NCI-H1092 (cell line): ENCODE results near the gene TTC21A.

Source experiments
- DNase-seq: peaks from one replicate; lab custom pipeline; 2025; lab: John Stamatoyannopoulos, UW

The TTC21A gene

DNA sequence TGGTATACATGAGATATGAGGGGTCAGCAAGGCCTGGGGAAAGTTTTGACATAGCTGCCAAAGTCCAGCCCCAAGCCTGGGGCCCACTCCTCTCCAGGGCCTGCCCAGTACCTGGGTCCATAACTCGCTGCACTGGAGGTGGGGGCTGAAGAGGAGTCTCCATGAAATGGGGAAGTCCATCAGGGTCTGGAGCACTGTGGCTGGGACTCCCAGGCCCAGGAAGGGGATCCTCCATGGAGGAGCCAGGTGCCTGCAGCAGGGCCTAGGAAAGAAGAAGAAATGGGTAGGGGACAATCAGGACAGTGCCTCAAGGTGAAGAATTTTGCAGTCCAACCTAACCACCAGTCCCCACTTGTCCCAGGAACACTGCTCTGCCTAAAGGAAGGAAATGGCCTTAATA is 8.2 kb upstream of the TTC21A start:
- DNase-seq: no peak

DNA sequence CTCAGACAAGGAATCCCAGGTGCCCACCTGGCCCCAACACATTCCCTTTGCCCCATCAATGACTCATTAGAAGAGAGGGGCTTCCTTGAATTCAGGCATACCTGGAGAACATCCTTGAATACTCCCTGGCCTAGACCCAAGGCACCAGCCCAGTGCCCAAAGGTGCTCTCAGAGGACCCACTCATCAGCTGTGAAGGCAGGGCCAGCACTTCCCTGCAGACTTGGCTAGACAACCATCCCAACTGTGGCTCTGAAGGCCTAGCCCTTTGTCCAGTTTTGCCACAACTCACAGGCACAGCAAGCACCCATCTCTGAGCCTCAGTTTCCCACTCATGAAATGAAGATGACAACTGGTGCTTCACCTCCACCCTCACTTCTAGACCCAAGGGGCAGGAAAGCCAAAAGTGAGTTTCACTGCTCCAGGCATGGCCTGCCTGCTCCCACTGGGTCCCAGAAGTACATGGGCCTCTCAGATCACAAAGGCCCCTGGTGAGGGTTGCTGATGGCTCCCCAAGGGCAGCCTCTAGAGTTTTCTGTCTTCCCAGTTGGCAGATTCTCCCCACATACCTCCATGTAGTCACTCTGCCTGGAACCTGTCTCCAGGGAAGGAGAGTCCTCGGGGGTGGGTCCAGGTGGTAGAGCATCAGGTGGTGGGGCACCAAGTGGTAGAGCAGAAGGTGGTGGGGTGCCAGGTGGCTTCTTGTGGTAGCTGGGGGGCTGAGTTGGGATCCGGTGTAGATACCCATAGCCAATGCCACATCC is 7.6 kb upstream of the TTC21A start:
- no peak for DNase-seq

GRCh38 chr3:39100500-39100886 is 7.0 kb upstream of the TTC21A start:
- no peak for DNase-seq

DNA sequence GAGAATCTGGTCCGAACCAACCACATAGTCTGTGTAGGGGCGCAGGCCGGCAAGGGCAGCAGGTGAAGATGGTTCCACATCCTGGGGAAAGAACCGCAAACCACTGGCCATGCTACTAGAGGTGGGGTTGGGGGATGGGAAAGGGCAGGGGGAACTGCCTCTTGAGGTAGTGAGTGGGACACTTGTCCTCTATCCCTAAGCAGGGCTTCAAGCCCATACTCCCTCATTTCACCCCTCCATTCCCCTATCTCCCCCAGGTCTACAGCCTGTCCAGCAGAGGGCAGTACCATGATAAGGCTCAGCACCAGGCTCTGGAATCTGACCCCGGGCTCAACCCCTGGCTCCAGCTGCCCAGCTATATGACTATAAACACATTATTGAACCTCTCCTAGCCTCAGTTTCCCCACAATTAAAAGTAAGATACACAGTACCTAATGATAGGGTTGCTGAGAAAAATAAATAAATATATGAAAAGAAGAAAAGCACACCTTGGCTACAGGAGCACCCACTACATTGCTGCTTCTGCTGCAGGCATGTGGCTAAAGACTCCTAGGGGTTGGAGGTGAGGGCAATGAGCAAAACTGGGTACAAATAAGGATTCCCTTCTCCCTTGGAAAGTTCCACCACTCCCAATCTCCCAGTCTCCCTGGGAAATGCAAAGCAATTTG is 6.3 kb upstream of the TTC21A start:
- DNase-seq: no peak

DNA sequence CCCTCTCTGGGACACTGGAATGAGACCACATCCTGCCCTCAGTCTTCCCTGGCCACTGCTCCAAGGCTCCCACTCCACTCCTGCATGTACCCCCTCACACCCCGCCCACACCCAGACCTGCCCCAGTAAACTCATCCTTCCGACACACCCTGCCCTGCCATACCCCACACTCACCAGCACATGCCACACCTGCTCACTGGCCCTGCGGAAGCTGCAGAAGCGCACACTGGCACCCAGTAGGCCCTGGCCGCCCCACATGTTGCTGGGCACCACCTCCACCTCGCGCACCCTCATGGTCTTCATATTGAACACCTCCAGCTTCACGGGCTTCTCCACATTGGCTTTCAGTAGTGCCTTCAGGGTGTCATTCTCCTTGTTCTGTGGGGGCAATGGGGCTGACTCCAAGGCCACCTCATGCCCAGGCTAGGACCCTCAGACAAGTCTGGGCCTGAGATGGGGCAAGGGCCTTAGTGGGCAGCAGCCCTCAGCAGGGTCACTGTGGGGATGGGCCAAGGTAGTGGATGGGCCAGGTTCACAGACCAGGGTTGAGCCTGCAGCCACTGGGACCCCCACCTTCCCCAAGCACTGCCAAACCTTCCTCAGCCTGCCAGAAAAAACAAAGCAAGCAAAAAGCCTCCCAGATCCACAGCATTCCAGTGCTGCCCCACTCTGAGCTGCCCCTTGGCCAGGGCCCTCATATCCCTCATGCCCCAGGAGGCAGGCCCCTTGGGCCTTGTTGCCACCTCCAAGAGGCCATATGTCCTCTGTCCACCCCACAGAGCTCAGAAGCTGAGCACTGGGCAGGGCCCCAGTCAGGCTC is 4.8 kb upstream of the TTC21A start:
- DNase-seq: no peak

DNA sequence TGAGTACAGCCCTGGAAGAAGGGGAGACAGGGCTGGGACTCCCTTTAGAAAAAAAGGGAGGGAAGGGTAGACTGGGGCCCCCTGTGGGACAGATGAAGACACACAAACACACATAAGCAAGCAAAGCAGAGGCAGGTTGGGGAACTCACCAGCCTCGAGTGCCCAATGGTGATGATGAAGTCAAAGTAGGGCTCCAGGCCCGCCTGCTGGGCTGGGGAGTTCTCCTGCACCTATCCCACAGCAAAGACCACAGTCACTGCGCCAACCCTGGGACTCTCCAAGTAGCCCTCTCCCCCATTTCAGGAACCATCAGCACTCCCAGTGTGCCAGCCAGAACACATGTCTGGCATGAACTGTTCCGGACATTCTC is 4.2 kb upstream of the TTC21A start:
- DNase-seq: no peak

GRCh38 chr3:39103791-39104552 is 3.5 kb upstream of the TTC21A start:
- DNase-seq: no peak

GRCh38 chr3:39104961-39105686 is 2.4 kb upstream of the TTC21A start:
- no peak for DNase-seq

DNA sequence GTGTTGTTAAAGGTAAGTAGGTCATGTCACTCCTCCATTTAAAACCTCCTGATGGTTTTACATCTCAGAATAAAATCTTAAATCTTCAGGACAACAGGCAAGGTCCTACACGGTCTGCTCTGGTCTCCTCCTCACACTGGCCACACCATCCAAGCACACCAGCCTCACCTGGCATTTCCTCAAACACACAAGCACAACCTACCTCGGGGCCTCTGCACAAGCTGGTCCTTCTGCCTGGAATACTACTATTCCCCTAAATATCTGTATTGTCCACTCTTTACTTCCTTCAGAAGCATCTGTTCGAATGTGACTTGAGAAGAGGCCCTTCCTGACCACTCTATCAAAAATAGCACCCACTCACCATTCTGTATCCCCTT is 1.8 kb upstream of the TTC21A start:
- DNase-seq: no peak

DNA sequence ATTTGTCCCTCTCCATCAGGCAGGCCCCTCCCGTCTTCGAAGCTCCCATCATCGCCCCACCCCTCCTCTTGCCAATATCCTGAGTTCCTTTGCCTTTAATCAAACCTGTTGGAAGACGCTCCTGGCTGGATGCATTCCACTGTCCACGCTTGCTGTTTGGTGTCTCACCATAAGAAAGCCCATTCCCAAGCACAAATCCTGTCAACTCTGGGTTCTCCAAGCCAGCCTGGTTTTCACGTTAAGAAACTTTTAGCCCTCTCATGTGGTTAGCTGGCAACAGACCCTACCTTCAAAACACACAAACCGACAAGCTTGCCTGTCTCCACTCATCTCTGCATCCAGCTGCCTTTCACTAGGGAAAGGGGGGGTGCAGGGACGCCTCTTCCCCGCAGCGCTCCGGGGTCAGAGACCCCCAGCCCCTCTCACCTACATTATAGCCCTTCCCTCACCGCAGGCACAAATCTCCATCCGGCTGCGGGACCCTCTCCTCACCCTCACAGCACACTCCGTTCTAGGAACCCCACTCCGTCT is 1.1 kb upstream of the TTC21A start:
- DNase-seq: no peak

GRCh38 chr3:39106851-39107387 is 561 bp upstream of the TTC21A start:
- no peak for DNase-seq

DNA sequence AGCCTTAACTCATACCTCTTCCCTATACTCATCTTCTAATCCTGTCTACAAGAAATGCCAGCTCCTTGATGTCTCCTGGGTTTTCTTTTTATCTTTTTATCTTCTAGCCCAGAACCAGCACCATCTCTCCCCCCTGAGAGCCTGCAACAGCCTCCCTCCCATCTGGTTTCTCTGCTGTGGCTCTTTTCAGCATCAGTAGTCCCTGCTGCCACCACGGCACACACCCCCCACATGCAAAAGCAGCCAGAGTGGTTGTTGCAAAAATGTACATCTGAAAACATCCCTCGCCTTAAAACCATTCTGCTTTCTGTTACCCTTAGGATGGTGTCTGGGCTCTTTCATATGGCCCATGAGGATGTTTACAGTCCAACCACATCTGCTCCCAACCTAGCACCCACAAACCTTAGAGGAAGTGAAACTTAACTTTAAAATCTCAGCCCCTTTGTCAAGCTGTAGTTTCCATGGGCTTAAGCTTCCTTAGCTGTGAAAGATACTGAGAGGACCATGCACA is 775 bp downstream of the TTC21A start:
- DNase-seq: no peak

- DNase-seq: no peak
Observed at GRCh38 chr3:39109086-39109485, 1.6 kb downstream of the TTC21A start.

- DNase-seq: no peak
Observed at GRCh38 chr3:39110041-39110639, 2.7 kb downstream of the TTC21A start.

- DNase-seq: no peak
Observed at GRCh38 chr3:39112113-39112512, 4.6 kb downstream of the TTC21A start.

GRCh38 chr3:39112535-39112934 is 5.1 kb downstream of the TTC21A start:
- DNase-seq: no peak

GRCh38 chr3:39113291-39113690 is 5.8 kb downstream of the TTC21A start:
- no peak for DNase-seq

- DNase-seq: no peak
Observed at GRCh38 chr3:39114456-39114855, 7.0 kb downstream of the TTC21A start.

GRCh38 chr3:39115870-39116269 is 8.4 kb downstream of the TTC21A start:
- no peak for DNase-seq

- DNase-seq: no peak
Observed at GRCh38 chr3:39118079-39118478, 10.6 kb downstream of the TTC21A start.
